ENCODE measurements around the gene SEPTIN12. TPM values are rescaled to one million over a fixed set of nuclear protein-coding genes. Genes with fewer than 3 reads are reported as not detected.

SEPTIN12 gene
- total and polyA plus RNA-seq, 2 of the 8 experiments (the other 6 are each of a cell fraction or from before 2014, with no cell fraction given) = 0.24 TPM; not detected in 1

DNA sequence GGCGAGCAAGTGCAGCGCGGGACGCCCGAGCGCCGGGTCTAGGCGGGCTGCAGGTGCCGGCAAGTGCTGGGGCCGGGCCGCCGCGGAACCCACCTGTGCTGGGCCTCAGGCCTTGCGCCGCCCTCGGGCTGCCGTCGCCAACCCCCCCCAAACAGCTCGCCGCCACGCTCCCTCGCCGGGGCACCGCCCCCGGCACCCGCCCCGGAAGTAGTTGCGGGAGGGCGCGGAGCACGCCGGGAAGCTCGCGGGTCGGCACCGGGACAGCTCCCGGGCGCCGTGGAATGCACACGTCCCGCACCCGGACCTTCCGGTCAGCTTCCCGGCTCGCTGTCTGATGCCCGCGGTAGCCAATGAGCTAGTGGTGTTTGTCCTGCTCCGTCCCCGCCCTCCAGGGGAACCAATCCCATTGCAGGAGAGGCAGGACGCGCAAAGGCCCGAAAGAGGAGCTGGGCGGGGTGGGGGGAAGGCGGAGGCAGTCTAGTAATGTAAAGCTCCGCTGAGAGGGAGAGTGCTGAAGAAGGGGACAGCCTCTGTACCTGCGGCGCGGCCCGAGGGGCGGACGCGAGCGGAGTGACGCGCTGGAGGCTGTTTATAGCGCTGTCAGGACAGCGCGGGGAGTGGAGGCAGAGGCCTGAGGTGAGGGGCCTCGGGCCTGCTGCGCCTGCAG is 53.9 kb downstream of the SEPTIN12 start, which contains the start of the genes ANKS3 and DNAAF8 (continued):
- TF ChIP-seq, protein P1, sequence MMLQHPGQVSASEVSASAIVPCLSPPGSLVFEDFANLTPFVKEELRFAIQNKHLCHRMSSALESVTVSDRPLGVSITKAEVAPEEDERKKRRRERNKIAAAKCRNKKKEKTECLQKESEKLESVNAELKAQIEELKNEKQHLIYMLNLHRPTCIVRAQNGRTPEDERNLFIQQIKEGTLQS (IDR thresholded peaks at IDR 0.05; ENCODE audit: insufficient read depth, low read depth, low read length) = no peak
- TF ChIP-seq SIN3A (conservative IDR thresholded peaks at IDR 0.05 in 1 of 2, IDR thresholded peaks at IDR 0.05 in 1 of 2; ENCODE audit: low read depth in 1 of 2, low read length in 2 of 2) (no peak), HDAC2 (IDR thresholded peaks at IDR 0.05; ENCODE audit: borderline replicate concordance in 1 of 2, low read depth in 2 of 2, low read length in 2 of 2) (peak in 1 of 2 experiments; percentile 99; a peak in 2 of 4 replicates), SAP30 (IDR thresholded peaks at IDR 0.05; ENCODE audit: insufficient read depth, insufficient replicate concordance, low read length) (peak; percentile 97), RNF2 (IDR thresholded peaks at IDR 0.05; ENCODE audit: borderline replicate concordance, low read depth, low read length, missing control alignments, poor library complexity, severe bottlenecking) (no peak), EGR1 (IDR thresholded peaks at IDR 0.05; ENCODE audit: borderline replicate concordance, low read depth, low read length) (no peak), TBP (IDR thresholded peaks at IDR 0.05; ENCODE audit: low read depth, low read length) (peak; percentile 23; the same call in 1 of the 2 replicates), JUN (IDR thresholded peaks at IDR 0.05; ENCODE audit: low read depth, low read length) (no peak), CBX8 (IDR thresholded peaks at IDR 0.05; ENCODE audit: borderline replicate concordance, low read depth, low read length) (no peak), EZH2 (IDR thresholded peaks at IDR 0.05; ENCODE audit: low read depth, low read length, severe bottlenecking) (no peak), CBX5 (IDR thresholded peaks at IDR 0.05; ENCODE audit: low read depth, low read length) (no peak), TAF1 (IDR thresholded peaks at IDR 0.05; ENCODE audit: low read depth, low read length) (peak; percentile 64), KDM1A (IDR thresholded peaks at IDR 0.05; ENCODE audit: borderline replicate concordance, low read length) (no peak), SP1 (IDR thresholded peaks at IDR 0.05; ENCODE audit: low read depth, low read length) (peak; percentile 59), SRF (IDR thresholded peaks at IDR 0.05; ENCODE audit: low read depth, low read length) (no peak), CHD2 (IDR thresholded peaks at IDR 0.05; ENCODE audit: low read length) (peak; percentile 44; the same call in 1 of the 2 replicates), GABPA (IDR thresholded peaks at IDR 0.05; ENCODE audit: borderline replicate concordance, insufficient read depth, low read length) (peak; percentile 91)

Measured in H1 (cell line).